Measurements from ENCODE around the gene SUMO3.
A peak's percentile ranks its signal among the peaks of the same experiment; 100 is the strongest.

Gene SUMO3

DNA sequence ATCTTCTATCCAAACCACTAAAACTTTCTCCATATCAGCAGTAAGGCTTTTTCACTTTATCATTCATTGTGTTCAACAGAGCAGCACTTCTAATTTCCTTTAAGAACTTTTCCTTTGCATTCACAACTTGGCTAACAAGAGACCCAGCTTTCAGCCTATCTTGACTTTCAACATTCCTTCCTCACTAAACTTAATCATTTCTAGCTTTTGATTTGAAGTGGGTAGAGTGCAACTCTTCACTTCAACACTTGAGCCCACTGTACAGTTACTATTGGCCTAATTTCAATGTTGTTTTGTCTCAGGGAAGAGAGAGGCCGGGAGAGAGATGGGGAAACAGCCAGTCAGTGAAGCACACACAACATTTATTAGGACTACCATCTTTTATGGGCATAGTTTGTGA is 18.2 kb downstream of the SUMO3 start:
- Histone ChIP-seq H3K36me3 (replicated peaks) (peaks cover 47% of the 10 kb centered on the region), H3K27me3 (ENCODE audit: low read depth) (no peaks in the 10 kb centered on the region), H3K4me3 (no peak overlapping the region; the same call in 1 of the 2 replicates), H3K4me1 (peaks cover 8% of the 10 kb centered on the region), H3K9me3 (no peaks in the 10 kb centered on the region; the same call in 1 of the 2 replicates)
- DNase-seq (ENCODE audit: low spot score in 2 of 2), result no peak
- in situ Hi-C loops (cut with MboI; ENCODE audit: low sequenced_read_pairs), result no loop called here

DNA sequence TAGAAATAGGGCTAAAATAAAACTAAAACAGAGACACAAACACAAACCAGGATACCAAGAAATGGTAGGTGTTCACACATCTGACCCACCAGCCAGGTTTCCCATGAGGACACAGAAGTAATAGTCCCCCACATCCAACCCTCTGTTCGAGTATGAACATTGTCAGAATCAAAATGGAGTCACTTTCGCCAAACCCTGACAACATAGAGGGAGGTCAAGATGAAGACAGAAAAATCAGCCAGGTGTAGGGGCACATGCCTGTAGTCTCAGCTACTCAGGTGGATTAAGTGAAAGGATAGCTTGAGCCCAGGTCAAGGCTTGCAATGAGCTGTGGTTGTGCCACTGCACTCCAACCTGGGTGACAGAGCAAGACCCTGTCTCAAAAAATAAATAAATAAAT is 20.1 kb downstream of the SUMO3 start:
- no peaks in the 10 kb centered on the region; the same call in 1 of the 2 replicates for H3K9me3 ChIP-seq
- H3K36me3 ChIP-seq (replicated peaks), result peaks cover 30% of the 10 kb centered on the region
- DNase-seq (ENCODE audit: low spot score in 2 of 2), result no peak
- H3K4me1 ChIP-seq, result peaks cover 16% of the 10 kb centered on the region
- no peak overlapping the region for H3K4me3 ChIP-seq
- no peaks in the 10 kb centered on the region for H3K27me3 ChIP-seq (ENCODE audit: low read depth)
- in situ Hi-C loops (cut with MboI; ENCODE audit: low sequenced_read_pairs), result no loop called here

DNA sequence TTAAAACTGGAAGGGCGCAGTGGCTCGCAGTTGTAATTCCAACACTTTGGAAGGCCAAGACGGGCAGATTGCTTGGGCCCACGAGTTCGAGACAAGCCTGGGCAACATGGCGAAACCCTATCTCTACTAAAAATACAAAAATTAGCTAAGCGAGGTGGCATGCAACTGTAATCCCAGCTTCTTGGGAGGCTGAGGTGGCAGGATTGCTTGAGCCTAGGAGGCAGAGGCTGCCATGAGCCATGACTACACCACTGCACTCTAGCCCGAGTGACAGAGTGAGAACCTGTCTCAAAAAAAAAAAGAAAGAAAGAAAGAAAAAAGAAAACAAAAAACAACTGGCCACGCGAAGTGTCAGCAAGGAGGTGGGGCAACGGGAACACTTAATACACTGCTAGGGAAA is 22.5 kb downstream of the SUMO3 start:
- Histone ChIP-seq H3K27me3 (ENCODE audit: low read depth) (no peaks in the 10 kb centered on the region), H3K4me3 (no peak overlapping the region), H3K4me1 (peaks cover 13% of the 10 kb centered on the region), H3K9me3 (no peaks in the 10 kb centered on the region; the same call in 1 of the 2 replicates), H3K36me3 (replicated peaks) (peaks cover 34% of the 10 kb centered on the region)
- DNase-seq (ENCODE audit: low spot score in 2 of 2), result no peak
- in situ Hi-C loops (cut with MboI; ENCODE audit: low sequenced_read_pairs), result no loop called here

DNA sequence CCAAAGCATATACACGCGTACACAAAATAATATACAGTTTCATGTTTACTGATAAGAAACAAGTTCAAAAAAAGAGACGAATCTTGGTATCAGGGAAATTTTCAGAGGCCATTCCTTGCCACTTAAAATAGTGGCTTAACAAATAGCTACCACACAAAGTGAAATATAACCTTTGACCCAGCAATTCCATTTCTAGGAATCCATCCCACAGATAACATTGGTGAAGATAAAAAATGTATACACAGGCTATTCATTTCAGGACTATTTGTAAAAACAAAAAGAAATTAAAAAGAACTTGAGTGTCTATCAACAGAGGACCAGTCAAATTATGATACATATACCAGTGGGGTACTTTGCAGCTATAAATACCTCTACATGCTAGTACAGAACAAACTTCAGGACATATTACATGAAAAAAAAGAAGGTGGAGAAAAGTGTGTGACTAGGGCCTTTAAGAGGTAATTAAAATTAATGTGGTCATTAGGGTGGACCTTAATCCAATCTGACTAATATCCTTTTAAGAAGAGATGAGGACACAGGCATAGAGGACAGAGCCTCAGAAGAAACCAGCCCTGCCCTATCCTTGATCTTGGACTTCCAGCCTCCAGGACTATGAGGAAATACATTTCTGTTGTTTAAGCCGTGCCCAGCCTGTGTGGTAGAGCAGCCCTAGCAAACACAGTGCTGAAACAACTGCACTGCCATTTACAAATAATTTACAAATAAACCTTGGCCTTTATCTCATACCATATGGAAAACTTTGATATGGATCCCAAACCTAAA is 24.1 kb downstream of the SUMO3 start:
- peaks cover 20% of the 10 kb centered on the region for H3K36me3 ChIP-seq (replicated peaks)
- no peak for DNase-seq (ENCODE audit: low spot score in 2 of 2)
- H3K27me3 ChIP-seq (ENCODE audit: low read depth), result no peaks in the 10 kb centered on the region
- no peaks in the 10 kb centered on the region; the same call in 1 of the 2 replicates for H3K9me3 ChIP-seq
- H3K4me3 ChIP-seq, result no peak overlapping the region
- in situ Hi-C loops (cut with MboI; ENCODE audit: low sequenced_read_pairs), result loop anchor here (5.0 kb wide), 1 partner anchor 286 kb away; no protein-coding TSS in a partner anchor
- peaks cover 8% of the 10 kb centered on the region; the same call in 1 of the 2 replicates for H3K4me1 ChIP-seq

DNA sequence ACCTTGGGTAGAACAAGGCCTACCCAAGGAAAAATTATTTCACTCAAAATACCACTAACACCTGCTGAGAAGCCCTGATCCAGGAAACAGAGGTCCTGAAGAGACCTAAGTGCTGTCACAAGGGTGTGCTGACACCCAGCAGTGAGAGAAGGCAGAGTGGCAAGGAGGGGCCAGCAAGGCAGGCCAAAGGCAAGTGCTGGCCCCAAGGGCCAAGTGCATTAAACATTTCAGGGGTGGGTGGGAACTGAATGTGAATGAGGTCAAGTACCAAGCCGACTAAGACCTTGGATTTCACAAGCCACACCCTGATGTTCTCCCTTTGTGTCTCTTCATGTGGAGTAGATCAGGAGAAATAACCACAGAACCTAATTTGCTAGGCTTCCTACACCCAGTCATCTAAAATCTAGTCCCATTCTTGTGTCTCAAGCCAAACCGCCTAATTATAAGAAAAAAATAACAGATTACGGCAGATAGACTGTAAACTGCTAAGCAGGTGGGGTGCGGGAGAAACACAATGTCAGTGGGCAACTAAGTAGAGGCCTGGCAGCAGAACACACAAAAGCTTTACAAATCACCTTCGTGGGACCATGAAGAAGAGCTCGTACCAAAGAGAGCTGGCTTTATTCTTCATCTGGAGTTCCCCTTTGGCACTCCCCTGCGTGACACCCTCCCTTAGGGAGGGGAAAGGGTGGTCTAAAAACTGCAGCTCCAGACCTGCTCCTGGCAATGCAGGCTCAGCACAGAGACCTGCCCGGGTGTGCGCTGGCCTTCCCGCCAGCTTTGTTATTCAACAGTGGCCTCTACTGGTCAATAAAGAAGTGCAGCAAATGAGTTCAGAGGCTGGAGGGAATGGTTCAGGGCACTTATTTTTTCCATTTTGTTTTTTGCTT is 24.9 kb downstream of the SUMO3 start:
- Histone ChIP-seq H3K4me1 (peaks cover 8% of the 10 kb centered on the region; the same call in 1 of the 2 replicates), H3K36me3 (replicated peaks) (peaks cover 12% of the 10 kb centered on the region), H3K9me3 (no peaks in the 10 kb centered on the region), H3K27me3 (ENCODE audit: low read depth) (no peaks in the 10 kb centered on the region), H3K4me3 (no peak overlapping the region)
- DNase-seq (ENCODE audit: low spot score in 2 of 2), result peak; percentile 50 to 60
- in situ Hi-C loops (cut with MboI; ENCODE audit: low sequenced_read_pairs), result loop anchor here (5.0 kb wide), 1 partner anchor 286 kb away; no protein-coding TSS in a partner anchor

DNA sequence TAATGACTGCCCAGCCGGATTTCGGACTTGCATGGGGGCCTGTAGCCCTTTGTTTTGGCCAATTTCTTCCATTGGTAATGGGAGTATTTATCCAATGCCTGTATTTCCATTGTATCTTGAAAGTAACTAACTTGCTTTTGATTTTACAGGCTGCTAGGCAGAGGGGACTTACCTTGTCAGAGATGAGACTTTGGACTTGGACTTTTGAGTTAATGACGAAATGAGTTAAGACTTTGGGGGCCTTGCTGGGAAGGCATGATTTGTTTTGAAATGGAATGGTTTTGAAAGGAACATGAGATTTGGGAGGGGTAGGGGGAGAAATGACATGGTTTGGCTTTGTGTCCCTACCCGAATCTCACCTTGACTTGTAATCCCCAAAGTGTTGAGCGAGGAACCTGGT is 25.9 kb downstream of the SUMO3 start:
- H3K27me3 ChIP-seq (ENCODE audit: low read depth), result no peaks in the 10 kb centered on the region
- peaks cover 8% of the 10 kb centered on the region; the same call in 1 of the 2 replicates for H3K4me1 ChIP-seq
- in situ Hi-C loops (cut with MboI; ENCODE audit: low sequenced_read_pairs), result loop anchor here (5.0 kb wide), 1 partner anchor 285 kb away; no protein-coding TSS in a partner anchor
- DNase-seq (ENCODE audit: low spot score in 2 of 2), result no peak
- H3K4me3 ChIP-seq, result no peak overlapping the region
- H3K9me3 ChIP-seq, result no peaks in the 10 kb centered on the region
- peaks cover 12% of the 10 kb centered on the region for H3K36me3 ChIP-seq (replicated peaks)

DNA sequence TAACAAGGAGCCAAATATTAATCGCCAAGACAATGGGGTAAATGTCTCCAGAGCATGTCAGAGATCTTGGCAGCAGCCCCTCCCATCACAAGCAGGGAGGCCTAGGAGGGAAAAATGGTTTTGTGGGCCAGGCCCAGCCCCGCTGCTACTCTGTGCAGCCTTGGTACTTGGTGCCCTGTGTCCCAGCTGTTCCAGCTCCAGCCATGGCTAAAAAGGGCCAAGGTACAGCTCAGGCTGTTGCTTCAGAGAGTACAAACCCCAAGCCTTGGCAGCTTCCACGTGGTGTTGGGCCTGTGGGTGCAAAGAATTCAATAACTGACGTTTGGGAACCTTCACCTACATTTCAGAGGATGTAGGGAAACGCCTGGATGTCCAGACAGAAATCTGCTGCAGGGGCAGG is 26.6 kb downstream of the SUMO3 start:
- no peaks in the 10 kb centered on the region for H3K27me3 ChIP-seq (ENCODE audit: low read depth)
- no peak for DNase-seq (ENCODE audit: low spot score in 2 of 2)
- H3K4me1 ChIP-seq, result peaks cover 8% of the 10 kb centered on the region; the same call in 1 of the 2 replicates
- in situ Hi-C loops (cut with MboI; ENCODE audit: low sequenced_read_pairs), result loop anchor here (5.0 kb wide), 1 partner anchor 284 kb away; no protein-coding TSS in a partner anchor
- H3K9me3 ChIP-seq, result no peaks in the 10 kb centered on the region
- H3K36me3 ChIP-seq (replicated peaks), result peaks cover 12% of the 10 kb centered on the region
- H3K4me3 ChIP-seq, result no peak overlapping the region

DNA sequence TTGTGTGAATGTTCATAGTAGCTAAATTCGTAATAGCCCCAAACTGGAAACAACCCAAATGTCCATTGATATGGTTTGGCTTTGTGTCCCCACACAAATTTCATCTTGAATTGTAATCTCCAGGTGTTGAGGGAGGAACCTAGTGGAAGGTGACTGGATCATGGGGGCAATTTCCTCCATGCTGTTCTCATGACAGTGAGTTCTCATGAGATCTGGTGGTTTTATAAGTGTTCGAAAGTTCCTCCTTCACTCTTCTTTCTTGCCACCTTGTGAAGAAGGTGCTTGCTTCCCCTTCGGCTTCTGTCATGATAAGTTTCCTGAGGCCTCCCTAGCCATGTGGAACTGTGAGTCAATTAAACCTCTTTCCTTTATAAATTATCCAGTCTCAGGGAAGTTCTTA is 27.5 kb downstream of the SUMO3 start:
- Histone ChIP-seq H3K4me1 (peaks cover 8% of the 10 kb centered on the region; the same call in 1 of the 2 replicates), H3K27me3 (ENCODE audit: low read depth) (no peaks in the 10 kb centered on the region), H3K4me3 (no peak overlapping the region), H3K36me3 (replicated peaks) (peaks cover 12% of the 10 kb centered on the region), H3K9me3 (no peaks in the 10 kb centered on the region)
- in situ Hi-C loops (cut with MboI; ENCODE audit: low sequenced_read_pairs), result loop anchor here (5.0 kb wide), 1 partner anchor 283 kb away; no protein-coding TSS in a partner anchor
- no peak for DNase-seq (ENCODE audit: low spot score in 2 of 2)

DNA sequence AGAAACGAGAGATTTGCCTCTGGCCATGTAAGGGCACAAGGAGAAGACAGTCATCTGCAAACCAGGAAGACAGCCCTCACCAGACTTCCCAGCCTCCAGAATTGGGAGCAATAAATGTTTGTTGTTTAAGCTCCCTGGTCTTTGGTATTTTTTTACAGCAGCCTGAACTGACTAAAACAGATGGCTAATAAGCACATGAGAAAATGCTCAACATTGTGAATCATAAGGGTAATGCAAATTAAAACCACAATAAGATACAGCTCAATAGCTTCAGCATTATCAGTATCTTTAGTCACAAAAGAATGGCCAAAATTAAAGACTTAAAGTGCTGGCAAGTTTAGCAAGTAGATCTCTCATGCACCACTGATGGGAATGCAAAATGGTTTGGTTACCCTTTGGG is 28.0 kb downstream of the SUMO3 start:
- Histone ChIP-seq H3K27me3 (ENCODE audit: low read depth) (no peaks in the 10 kb centered on the region), H3K4me1 (peaks cover 8% of the 10 kb centered on the region; the same call in 1 of the 2 replicates), H3K36me3 (replicated peaks) (peaks cover 12% of the 10 kb centered on the region), H3K4me3 (no peak overlapping the region), H3K9me3 (no peaks in the 10 kb centered on the region)
- DNase-seq (ENCODE audit: low spot score in 2 of 2), result no peak
- in situ Hi-C loops (cut with MboI; ENCODE audit: low sequenced_read_pairs), result loop anchor here (5.0 kb wide), 1 partner anchor 283 kb away; no protein-coding TSS in a partner anchor

DNA sequence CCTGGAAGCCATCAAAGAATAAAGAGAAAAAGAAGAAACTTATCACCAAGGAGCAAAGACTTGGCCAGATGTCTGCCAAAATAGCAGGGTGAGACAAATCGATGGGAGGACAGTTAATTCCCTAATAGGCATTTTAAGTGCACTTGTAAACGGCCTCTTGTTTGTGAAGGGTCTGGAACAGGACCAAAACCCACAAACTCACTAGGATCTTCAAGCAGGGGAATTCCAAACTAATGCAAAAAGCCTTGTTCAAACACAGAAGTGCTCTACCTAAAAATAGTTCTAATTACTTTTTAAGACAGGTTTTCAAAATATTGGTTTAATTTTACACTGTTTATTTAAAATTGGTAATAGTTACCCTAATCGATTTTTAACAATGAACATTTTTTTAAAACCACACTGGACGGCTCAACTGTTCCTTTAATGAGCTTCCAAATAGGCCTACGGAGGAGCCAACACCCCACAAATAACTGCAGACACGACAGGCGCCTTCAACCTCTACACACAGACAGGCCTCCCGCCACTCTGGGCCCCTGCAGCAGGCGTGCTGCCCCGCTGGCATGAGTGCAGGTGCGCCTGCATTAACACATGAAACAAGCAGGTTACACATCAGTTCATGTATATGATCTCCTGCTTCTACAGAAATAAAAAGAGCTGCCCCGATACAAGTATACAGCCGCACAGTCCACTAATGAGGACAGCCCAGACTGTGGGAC is 32.1 kb downstream of the SUMO3 start:
- in situ Hi-C loops (cut with MboI; ENCODE audit: low sequenced_read_pairs), result no loop called here
- Histone ChIP-seq H3K27me3 (ENCODE audit: low read depth) (no peaks in the 10 kb centered on the region), H3K36me3 (replicated peaks) (peaks cover 17% of the 10 kb centered on the region), H3K4me3 (no peak overlapping the region), H3K4me1 (no peaks in the 10 kb centered on the region), H3K9me3 (no peaks in the 10 kb centered on the region)
- no peak for DNase-seq (ENCODE audit: low spot score in 2 of 2)

DNA sequence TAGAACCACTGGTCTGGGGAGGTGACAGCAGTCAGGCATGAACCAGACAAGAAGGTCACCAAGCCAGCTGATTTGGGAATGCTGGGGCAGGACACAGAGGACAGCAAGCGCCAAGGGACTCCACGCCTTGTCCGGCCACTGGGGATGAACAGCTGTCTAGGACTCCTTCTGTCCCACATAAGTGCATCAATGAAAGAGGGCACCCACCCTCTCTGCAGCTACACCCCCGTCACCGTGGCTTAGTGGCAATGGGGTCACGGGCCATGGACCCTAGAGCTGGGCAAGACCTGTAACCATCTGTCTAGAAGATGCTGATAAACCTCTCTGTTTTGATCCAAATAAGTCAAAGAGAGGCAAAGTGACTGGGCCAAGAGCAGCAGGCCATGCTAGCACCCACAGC is 33.1 kb downstream of the SUMO3 start:
- Histone ChIP-seq H3K27me3 (ENCODE audit: low read depth) (no peaks in the 10 kb centered on the region), H3K9me3 (no peaks in the 10 kb centered on the region), H3K36me3 (replicated peaks) (peaks cover 21% of the 10 kb centered on the region), H3K4me3 (no peak overlapping the region), H3K4me1 (no peaks in the 10 kb centered on the region)
- in situ Hi-C loops (cut with MboI; ENCODE audit: low sequenced_read_pairs), result no loop called here
- no peak for DNase-seq (ENCODE audit: low spot score in 2 of 2)

DNA sequence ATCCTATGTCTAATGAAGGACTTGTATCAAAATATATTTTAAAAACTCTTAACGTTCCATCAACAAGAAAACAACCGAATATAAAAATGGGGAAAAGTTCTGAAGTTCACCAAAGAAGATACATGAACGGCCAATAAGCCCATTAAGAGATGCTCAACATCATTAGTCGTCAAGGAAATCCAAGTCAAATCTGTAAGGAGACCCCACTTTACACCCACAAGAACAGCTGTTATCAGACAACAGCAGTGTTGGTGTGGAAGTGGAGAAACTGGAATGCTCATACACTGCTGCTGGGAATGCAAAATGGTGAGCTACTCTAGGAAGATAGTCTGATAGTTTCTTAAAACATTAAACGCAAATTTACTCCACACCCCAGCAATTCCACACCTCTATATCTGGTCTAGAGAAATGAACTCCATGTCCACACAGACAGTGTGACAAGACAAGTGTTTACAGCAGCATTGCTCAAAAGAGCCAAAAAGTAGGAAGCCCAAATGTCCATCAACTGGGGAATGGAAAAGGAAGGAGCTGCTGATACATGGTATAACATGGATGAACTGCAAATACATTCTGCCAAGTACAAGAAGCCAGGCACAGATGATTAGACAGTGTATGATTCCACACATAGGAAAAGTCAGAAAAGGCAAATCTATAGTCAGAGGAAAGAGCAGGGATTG is 34.7 kb downstream of the SUMO3 start:
- H3K9me3 ChIP-seq, result no peaks in the 10 kb centered on the region
- H3K27me3 ChIP-seq (ENCODE audit: low read depth), result no peaks in the 10 kb centered on the region
- peaks cover 30% of the 10 kb centered on the region for H3K36me3 ChIP-seq (replicated peaks)
- no peaks in the 10 kb centered on the region for H3K4me1 ChIP-seq
- H3K4me3 ChIP-seq, result no peak overlapping the region
- in situ Hi-C loops (cut with MboI; ENCODE audit: low sequenced_read_pairs), result no loop called here
- no peak for DNase-seq (ENCODE audit: low spot score in 2 of 2)
